Neural progenitor cell (in vitro differentiated cells): ENCODE results near the gene LIN7C.

Source experiments
- CTCF ChIP-seq: fragments of 200-600 bp; sonication (generic); IDR thresholded peaks from 2 replicates; pipeline ENCODE4 v1.5.1; 2017; ENCODE audit warnings: antibody characterized with exemption, mild to moderate bottlenecking
- EZH2 ChIP-seq: fragments of 200-600 bp; sonication (generic); IDR thresholded peaks from 2 replicates; pipeline ENCODE4 v1.6.1; 2017; ENCODE audit warnings: antibody characterized with exemption, mild to moderate bottlenecking, moderate library complexity
- EZH2phosphoT487 ChIP-seq: fragments of 200-600 bp; sonication (generic); IDR thresholded peaks from 2 replicates; pipeline ENCODE4 v1.6.1; 2017; ENCODE audit warnings: antibody characterized with exemption

GRCh38 chr11:27481992-27482391, 24.6 kb downstream of the LIN7C start:
- TF ChIP-seq EZH2phosphoT487 (no peak), CTCF (no peak), EZH2 (no peak)
